GM12891 (cell line): ENCODE data around the gene CREB3L1.

ENCODE experiments used
- DNase-seq: peaks from one replicate; pipeline ENCODE4 v3.0.0; 2011; ENCODE audit warnings: low spot score; ENCODE audit not compliant: insufficient read length
- FAIRE-seq: peaks from 2 replicates; lab custom pipeline; 2011; peaks lifted over from hg19 to GRCh38; lab: Jason Lieb, UNC
- PAX5 ChIP-seq: IDR thresholded peaks from 2 replicates; pipeline ENCODE4 v1.6.1; 2011; ENCODE audit warnings: low read length, moderate library complexity, mild to moderate bottlenecking; ENCODE audit not compliant: insufficient read depth, severe bottlenecking
- POLR2A ChIP-seq: IDR thresholded peaks from 2 replicates; pipeline ENCODE4 v1.6.1; 2011; ENCODE audit warnings: low read depth, low read length, control low read depth
- POLR2AphosphoS5 ChIP-seq: IDR thresholded peaks from 2 replicates; pipeline ENCODE4 v1.6.1; 2011; ENCODE audit warnings: low read depth, low read length, control low read depth
- POU2F2 ChIP-seq: IDR thresholded peaks from 2 replicates; pipeline ENCODE4 v1.6.1; 2011; ENCODE audit warnings: low read depth, mild to moderate bottlenecking, control low read depth, low read length, moderate library complexity
- SPI1 ChIP-seq: IDR thresholded peaks from 2 replicates; pipeline ENCODE4 v1.6.1; 2011; ENCODE audit warnings: low read depth, low read length, control low read depth
- TAF1 ChIP-seq: IDR thresholded peaks from 2 replicates; pipeline ENCODE4 v1.6.1; 2011; ENCODE audit warnings: low read depth, low read length, control low read depth

The CREB3L1 gene

GRCh38 chr11:46271875-46272815, 5.3 kb upstream of the CREB3L1 start:
- TF ChIP-seq POU2F2, result no peak
- TF ChIP-seq POLR2AphosphoS5, result no peak
- TF ChIP-seq SPI1, result no peak
- TF ChIP-seq POLR2A, result no peak
- TF ChIP-seq TAF1, result no peak
- TF ChIP-seq PAX5, result no peak
- FAIRE-seq (no peak), DNase-seq (no peak)

GRCh38 chr11:46272816-46273427, 4.5 kb upstream of the CREB3L1 start:
- DNase-seq (no peak), FAIRE-seq (no peak)
- no peak for TF ChIP-seq POLR2AphosphoS5
- no peak for TF ChIP-seq POLR2A
- TF ChIP-seq PAX5, result no peak
- TF ChIP-seq TAF1, result no peak
- TF ChIP-seq SPI1, result no peak
- TF ChIP-seq POU2F2, result no peak

DNA sequence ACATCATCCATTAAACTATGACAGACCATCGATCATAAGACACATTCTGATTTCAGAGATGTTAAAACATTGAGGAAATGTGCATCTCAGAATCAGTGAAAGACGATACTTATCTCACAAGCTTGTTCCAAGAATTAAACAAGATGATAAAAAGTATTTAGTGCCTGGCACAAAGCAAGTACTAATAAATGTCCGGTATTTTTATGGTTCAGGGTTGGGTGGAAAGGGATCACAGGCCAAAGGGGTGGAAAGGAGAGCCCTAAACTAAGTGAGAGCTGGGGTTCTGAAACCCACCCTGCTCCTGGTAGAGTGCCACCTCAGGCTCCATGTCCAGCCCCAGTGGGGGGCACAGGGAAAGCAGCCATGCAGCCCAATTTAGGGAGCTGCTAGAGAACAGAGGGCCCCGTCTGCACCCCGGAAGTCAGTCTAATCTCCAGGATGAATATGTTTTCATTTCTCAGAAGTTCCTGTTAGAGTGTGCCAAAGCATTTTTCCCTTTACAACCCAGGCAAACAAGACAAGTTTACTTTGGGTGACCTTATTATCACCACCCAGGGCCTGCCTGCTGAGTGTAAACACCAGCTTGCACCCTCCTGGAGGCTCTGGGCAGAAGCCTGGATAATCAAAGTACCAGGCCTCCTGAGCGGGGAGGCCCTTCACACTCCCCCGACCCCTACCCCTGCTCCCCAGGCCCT, 3.8 kb upstream of the CREB3L1 start:
- no peak for TF ChIP-seq POU2F2
- no peak for TF ChIP-seq POLR2AphosphoS5
- TF ChIP-seq TAF1, result no peak
- no peak for TF ChIP-seq POLR2A
- TF ChIP-seq SPI1, result no peak
- no peak for FAIRE-seq
- DNase-seq, result no peak

DNA sequence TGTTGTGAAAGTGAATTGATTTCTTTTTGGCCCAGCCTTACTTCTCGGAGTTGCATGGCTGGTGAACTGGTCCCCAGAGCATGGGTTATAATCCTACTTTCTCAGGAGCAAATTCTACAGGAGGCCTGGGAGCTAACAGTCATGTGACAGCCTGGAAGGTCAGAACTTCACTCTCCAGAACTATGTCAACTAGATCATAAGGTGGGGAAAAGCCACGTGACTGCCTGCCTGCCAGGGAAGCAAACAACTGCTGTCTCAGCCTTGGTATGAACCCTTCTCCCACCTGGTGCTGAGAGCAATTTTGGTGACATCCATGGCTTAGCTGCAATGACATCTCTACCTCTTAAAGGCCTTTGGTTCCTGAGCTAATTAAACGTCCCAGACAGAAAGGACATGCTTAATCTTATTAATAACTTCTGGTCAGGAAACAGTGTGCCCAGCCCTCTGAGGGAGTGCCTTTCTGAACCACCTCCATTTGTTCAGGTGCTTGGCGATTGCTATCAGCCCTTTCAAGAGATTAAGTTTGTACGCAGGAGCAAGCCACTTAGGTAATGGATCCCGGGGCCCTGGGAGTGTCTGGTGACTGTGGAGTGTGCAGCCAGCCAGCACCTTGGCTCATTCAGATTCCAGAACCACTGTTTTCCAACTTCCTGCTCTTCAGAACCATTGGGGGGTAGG, 1.4 kb upstream of the CREB3L1 start:
- no peak for TF ChIP-seq PAX5
- TF ChIP-seq POLR2A, result no peak
- no peak for TF ChIP-seq SPI1
- TF ChIP-seq POLR2AphosphoS5, result no peak
- no peak for TF ChIP-seq POU2F2
- TF ChIP-seq TAF1, result no peak
- FAIRE-seq (no peak), DNase-seq (no peak)

DNA sequence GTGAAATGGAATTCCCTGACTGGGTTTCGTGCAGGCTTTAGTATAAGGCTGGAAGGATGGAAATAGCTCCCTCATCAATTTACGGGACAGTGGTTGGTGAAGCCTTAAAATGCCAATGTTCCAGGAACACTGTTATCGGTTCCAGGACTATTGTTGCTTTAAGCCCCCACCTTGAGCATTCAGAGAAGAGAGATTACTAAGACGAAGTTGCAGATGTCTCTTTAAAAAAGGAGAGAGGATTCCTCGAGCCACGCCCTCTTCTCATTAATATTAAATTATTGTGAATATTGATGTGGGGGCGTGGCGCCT, 195 bp upstream of the CREB3L1 start:
- no peak for DNase-seq
- no peak for FAIRE-seq
- TF ChIP-seq POU2F2 (no peak), SPI1 (no peak), POLR2AphosphoS5 (no peak), PAX5 (no peak), POLR2A (no peak)

GRCh38 chr11:46278387-46279125, 1.1 kb downstream of the CREB3L1 start:
- DNase-seq, result no peak
- TF ChIP-seq POLR2A, result no peak
- FAIRE-seq, result no peak

GRCh38 chr11:46279126-46280099, 2.0 kb downstream of the CREB3L1 start:
- no peak for DNase-seq
- no peak for FAIRE-seq
- TF ChIP-seq TAF1 (no peak), SPI1 (no peak)

DNA sequence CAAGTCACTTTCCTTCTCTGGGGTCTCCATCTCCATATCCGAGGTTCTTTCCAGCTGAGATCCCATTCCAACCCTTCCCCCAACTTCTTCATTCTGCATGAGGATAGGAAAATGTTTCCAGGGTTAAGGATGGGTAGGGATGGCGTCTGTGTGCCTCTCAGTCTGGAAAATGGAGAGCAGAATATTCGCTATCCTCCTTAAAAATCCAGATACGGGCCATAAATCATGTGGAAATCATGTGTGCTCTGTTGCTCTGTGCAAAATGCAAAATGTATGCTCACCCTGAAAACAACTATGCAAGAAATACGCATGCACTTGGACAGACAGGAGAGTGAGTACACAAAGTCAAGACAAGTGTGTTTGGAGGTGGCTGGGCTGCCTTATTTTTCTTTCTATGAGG, 3.2 kb downstream of the CREB3L1 start:
- FAIRE-seq, result no peak
- TF ChIP-seq TAF1 (no peak), POLR2AphosphoS5 (no peak), POU2F2 (no peak), POLR2A (no peak), PAX5 (no peak), SPI1 (no peak)
- DNase-seq, result no peak
